HS-27A (cell line): ENCODE results near the gene BTAF1.
"Not testable (repeated sequence)": the region's sequence is repeated elsewhere in the genome, so short reads cannot be mapped to it uniquely, and the experiment has no call there.

Source experiments
- DNase-seq: peaks from one replicate; pipeline ENCODE4 v3.0.0-alpha.2; 2012; ENCODE audit warnings: low read depth, missing footprints

The BTAF1 gene

GRCh38 chr10:91923371-91924211 lies at the start of gene BTAF1:
Gene BTAF1, plus strand, starts transcription at chr10:91923770. Its CDS starts 307 bp downstream, at chr10:91924077.
- peak; percentile 58 for DNase-seq

- DNase-seq, result no peak
These were observed 48.4 kb upstream of the BTAF1 start for GRCh38 chr10:91875156-91875555.

- no peak for DNase-seq
These were observed 47.8 kb upstream of the BTAF1 start for GRCh38 chr10:91875779-91876178.

- DNase-seq, result no peak
These were observed 43.9 kb upstream of the BTAF1 start for GRCh38 chr10:91879515-91880170.

- DNase-seq, result no peak
These were observed 43.3 kb upstream of the BTAF1 start for GRCh38 chr10:91880310-91880709.

GRCh38 chr10:91883549-91884444 lies 39.8 kb upstream of the BTAF1 start:
- DNase-seq, result no peak

- DNase-seq, result no peak
These were observed 39.0 kb upstream of the BTAF1 start for GRCh38 chr10:91884536-91884935.

GRCh38 chr10:91885362-91886079 lies 38.0 kb upstream of the BTAF1 start:
- DNase-seq, result no peak

- DNase-seq, result no peak
These were observed 36.7 kb upstream of the BTAF1 start for GRCh38 chr10:91886954-91887271.

- no peak for DNase-seq
These were observed 36.1 kb upstream of the BTAF1 start for GRCh38 chr10:91887272-91888076.

GRCh38 chr10:91891125-91892001 lies 32.2 kb upstream of the BTAF1 start:
- no peak for DNase-seq

GRCh38 chr10:91893051-91893450 lies 30.5 kb upstream of the BTAF1 start:
- DNase-seq, result no peak

GRCh38 chr10:91894261-91894685 lies 29.3 kb upstream of the BTAF1 start:
- not testable (repeated sequence) for DNase-seq

- no peak for DNase-seq
These were observed 27.3 kb upstream of the BTAF1 start for GRCh38 chr10:91896212-91896756.

- DNase-seq, result no peak
These were observed 26.1 kb upstream of the BTAF1 start for GRCh38 chr10:91897421-91897820.

- DNase-seq, result peak; percentile 69
These were observed 21.5 kb upstream of the BTAF1 start for GRCh38 chr10:91901784-91902677.

GRCh38 chr10:91907033-91907594 lies 16.5 kb upstream of the BTAF1 start:
- DNase-seq, result no peak

- no peak for DNase-seq
These were observed 15.6 kb upstream of the BTAF1 start for GRCh38 chr10:91907914-91908336.
